ENCODE results near the gene PICK1.

PICK1 gene

DNA sequence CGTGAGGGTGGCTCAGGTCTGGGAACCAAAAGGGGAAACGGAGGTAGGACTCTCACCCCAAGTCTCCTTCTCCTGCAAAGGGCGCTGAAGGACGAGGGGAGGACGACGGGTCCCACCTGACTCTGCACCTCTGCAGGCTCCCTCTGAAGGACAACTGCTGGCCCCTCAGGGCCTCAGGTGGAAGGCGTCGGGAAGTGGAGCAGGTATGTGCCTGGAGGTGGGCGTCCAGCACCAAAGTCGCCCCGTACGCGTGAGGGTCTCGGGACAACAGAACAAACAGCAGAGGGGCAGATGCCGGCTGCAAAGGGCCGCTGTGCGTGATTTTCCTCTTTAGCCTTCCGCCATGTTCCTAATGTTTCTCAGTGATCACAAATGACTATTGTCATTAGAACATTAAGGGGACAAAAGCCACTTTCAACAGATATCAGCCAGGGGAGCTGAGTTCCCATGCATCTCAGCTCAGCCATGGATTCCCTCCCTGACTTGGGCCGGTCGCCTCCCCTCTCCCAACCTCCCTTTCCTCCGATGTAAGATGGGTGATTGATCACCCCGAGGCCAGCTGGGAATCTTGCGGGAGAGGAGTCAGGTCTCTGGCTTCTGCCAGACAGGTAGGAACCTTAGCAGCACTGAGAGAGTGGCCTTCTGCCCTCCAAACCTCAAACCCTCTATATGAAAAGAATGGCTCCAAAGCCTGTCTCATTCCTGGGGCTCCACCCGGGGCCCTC lies 25.9 kb downstream of the PICK1 start:
- no peak for TF ChIP-seq SIN3A (IDR thresholded peaks at IDR 0.05; ENCODE audit: borderline replicate concordance, insufficient read depth, low read length)
- TF ChIP-seq, protein P1, sequence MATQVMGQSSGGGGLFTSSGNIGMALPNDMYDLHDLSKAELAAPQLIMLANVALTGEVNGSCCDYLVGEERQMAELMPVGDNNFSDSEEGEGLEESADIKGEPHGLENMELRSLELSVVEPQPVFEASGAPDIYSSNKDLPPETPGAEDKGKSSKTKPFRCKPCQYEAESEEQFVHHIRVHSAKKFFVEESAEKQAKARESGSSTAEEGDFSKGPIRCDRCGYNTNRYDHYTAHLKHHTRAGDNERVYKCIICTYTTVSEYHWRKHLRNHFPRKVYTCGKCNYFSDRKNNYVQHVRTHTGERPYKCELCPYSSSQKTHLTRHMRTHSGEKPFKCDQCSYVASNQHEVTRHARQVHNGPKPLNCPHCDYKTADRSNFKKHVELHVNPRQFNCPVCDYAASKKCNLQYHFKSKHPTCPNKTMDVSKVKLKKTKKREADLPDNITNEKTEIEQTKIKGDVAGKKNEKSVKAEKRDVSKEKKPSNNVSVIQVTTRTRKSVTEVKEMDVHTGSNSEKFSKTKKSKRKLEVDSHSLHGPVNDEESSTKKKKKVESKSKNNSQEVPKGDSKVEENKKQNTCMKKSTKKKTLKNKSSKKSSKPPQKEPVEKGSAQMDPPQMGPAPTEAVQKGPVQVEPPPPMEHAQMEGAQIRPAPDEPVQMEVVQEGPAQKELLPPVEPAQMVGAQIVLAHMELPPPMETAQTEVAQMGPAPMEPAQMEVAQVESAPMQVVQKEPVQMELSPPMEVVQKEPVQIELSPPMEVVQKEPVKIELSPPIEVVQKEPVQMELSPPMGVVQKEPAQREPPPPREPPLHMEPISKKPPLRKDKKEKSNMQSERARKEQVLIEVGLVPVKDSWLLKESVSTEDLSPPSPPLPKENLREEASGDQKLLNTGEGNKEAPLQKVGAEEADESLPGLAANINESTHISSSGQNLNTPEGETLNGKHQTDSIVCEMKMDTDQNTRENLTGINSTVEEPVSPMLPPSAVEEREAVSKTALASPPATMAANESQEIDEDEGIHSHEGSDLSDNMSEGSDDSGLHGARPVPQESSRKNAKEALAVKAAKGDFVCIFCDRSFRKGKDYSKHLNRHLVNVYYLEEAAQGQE (IDR thresholded peaks at IDR 0.05; ENCODE audit: insufficient read depth in 1 of 2, low read depth in 2 of 2, low read length in 2 of 2), result no peak
- no peak for TF ChIP-seq POLR2AphosphoS5 (IDR thresholded peaks at IDR 0.05; ENCODE audit: low read depth, low read length)

DNA sequence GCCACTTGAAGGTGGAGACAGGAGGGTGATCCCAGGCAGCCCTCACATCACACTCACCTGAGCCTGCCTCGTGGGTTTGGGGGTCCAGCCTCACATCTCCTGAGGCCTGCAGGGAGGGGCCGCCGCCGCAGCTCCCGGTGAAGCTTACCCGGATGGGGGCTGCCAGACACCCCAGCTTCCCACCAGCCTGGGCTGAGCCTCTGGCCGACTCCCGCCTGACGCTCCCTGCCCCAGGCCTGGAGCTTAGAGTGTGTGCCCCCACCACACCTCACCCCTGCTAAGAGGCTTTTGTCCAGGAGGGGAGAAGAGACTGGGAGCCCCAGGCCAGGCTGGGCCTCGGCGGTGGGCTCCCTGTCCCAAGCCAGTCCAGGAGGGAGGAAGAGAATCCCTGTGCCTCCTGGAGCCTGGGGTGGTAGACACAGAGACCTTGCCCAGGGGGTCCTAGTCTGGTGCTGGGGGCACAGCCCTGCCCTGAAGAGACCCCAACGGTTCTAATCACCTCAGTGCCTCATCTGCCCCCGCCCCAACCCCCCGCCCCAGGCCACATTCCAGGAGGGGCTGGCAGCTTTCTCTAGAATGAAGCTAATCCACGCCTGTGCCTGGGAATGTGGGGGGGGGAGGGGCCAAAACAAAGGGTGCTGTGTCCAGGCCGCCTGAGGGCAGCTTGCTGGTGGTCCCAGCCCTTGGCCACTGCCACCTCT lies 26.9 kb downstream of the PICK1 start, which contains the start of gene SLC16A8:
Gene SLC16A8 (minus strand): TSS at position 254 of the 701 bp plus-strand sequence. CDS start 1,311 bp downstream, outside the sequence.
- TF ChIP-seq TAF1 (IDR thresholded peaks at IDR 0.05; ENCODE audit: borderline replicate concordance, insufficient read depth, low read length) (no peak), SIN3A (IDR thresholded peaks at IDR 0.05; ENCODE audit: borderline replicate concordance, insufficient read depth, low read length) (no peak), POLR2AphosphoS5 (IDR thresholded peaks at IDR 0.05; ENCODE audit: low read depth, low read length) (no peak), FOXP2 (optimal IDR thresholded peaks at IDR 0.05; ENCODE audit: borderline replicate concordance, extremely low read depth, extremely low read length, insufficient read depth) (no peak)
- TF ChIP-seq, protein P1 (IDR thresholded peaks at IDR 0.05; ENCODE audit: insufficient read depth in 1 of 2, low read depth in 2 of 2, low read length in 2 of 2), result no peak

DNA sequence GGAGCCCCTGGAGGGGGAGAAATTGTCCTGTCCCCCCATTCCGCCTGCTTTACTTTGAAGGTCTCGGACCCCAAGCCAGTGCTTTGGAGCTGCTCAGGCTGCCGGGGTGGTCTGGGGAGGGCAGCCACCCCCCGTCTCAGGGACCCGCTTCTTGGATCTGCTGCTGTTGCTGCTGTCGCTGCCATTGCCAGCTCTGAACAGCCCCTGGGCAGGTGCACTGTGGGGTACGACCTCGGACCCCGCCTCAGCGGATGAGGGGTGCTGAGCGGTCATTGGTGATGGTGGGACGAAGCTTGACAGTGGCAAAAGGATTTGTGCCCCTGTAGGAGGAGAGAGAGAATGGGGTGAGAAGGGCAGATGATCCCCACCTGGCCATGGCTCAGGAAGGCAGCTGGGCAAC lies 27.9 kb downstream of the PICK1 start:
- no peak for TF ChIP-seq SIN3A (IDR thresholded peaks at IDR 0.05; ENCODE audit: borderline replicate concordance, insufficient read depth, low read length)
- TF ChIP-seq, protein P1 (IDR thresholded peaks at IDR 0.05; ENCODE audit: insufficient read depth in 1 of 2, low read depth in 2 of 2, low read length in 2 of 2), result no peak
- no peak for TF ChIP-seq TAF1 (IDR thresholded peaks at IDR 0.05; ENCODE audit: borderline replicate concordance, insufficient read depth, low read length)
- TF ChIP-seq POLR2AphosphoS5 (IDR thresholded peaks at IDR 0.05; ENCODE audit: low read depth, low read length), result no peak
- TF ChIP-seq FOXP2 (optimal IDR thresholded peaks at IDR 0.05; ENCODE audit: borderline replicate concordance, extremely low read depth, extremely low read length, insufficient read depth), result no peak

DNA sequence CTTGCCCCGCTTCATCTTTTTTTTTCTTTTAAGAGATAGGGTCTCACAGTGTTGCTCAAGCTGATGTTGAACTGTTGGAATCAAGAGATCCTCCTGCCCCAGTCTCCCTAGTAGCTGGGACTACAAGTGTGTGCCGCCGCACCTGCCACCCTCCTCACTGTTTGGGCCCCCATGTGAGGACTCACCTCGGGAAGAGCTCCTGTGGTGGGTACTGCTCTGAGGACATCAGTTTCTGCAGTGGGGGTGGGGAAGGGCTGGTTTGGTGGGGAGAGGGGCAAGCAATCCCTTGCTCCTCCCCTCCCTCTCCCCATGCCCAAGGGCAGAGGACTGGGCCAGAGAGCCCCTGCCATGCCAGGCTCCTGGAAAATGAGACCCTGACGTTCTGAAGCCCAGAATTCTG lies 28.3 kb downstream of the PICK1 start:
- TF ChIP-seq, protein P1 (IDR thresholded peaks at IDR 0.05; ENCODE audit: insufficient read depth in 1 of 2, low read depth in 2 of 2, low read length in 2 of 2), result no peak
- TF ChIP-seq POLR2AphosphoS5 (IDR thresholded peaks at IDR 0.05; ENCODE audit: low read depth, low read length) (no peak), SIN3A (IDR thresholded peaks at IDR 0.05; ENCODE audit: borderline replicate concordance, insufficient read depth, low read length) (no peak), FOXP2 (optimal IDR thresholded peaks at IDR 0.05; ENCODE audit: borderline replicate concordance, extremely low read depth, extremely low read length, insufficient read depth) (no peak), TAF1 (IDR thresholded peaks at IDR 0.05; ENCODE audit: borderline replicate concordance, insufficient read depth, low read length) (no peak)
